A549 (cell line): ENCODE data around the gene PIK3R4.

Source experiments
- EP300 ChIP-seq, 2 experiments: fragments of >200 bp; sonication (Bioruptor Twin); formaldehyde crosslinking; IDR thresholded peaks; 2 replicates in 1 of 2; 3 replicates in 1 of 2; pipeline ENCODE4 v1.6.1; 2016 to 2017
- KDM1A ChIP-seq: fragments of 200-600 bp; sonication (generic); IDR thresholded peaks from 2 replicates; pipeline ENCODE4 v1.6.1; 2016; ENCODE audit warnings: low read depth, mild to moderate bottlenecking
- MAZ ChIP-seq: fragments of 150-350 bp; IDR thresholded peaks from 2 replicates; pipeline ENCODE4 v1.6.1; 2014; ENCODE audit warnings: antibody characterized with exemption, low read depth, low read length, borderline replicate concordance
- NPAS2 ChIP-seq: fragments of 250-450 bp; sonication (Bioruptor Pico); IDR thresholded peaks from 2 replicates; pipeline ENCODE4 v1.8.0; 2022; ENCODE audit warnings: mild to moderate bottlenecking, moderate library complexity, borderline replicate concordance
- POLR2A ChIP-seq: IDR thresholded peaks from 2 replicates; pipeline ENCODE4 v1.6.1; 2012; ENCODE audit warnings: mild to moderate bottlenecking, low read length
- RARB ChIP-seq: fragments of 250-450 bp; sonication (Bioruptor Pico); IDR thresholded peaks from 2 replicates; pipeline ENCODE4 v1.8.0; 2021; ENCODE audit warnings: mild to moderate bottlenecking, moderate library complexity
- TP53 ChIP-seq: fragments of 250-450 bp; sonication (Bioruptor Pico); IDR thresholded peaks from 2 replicates; pipeline ENCODE4 v1.5.0; 2021; ENCODE audit warnings: mild to moderate bottlenecking, moderate library complexity
- TF ChIP-seq, protein P1 (sequence below): fragments of >200 bp; sonication (Bioruptor Twin); formaldehyde crosslinking; IDR thresholded peaks from 3 replicates; pipeline ENCODE4 v1.5.1; 2016
- TF ChIP-seq, protein P2 (sequence below): fragments of 150-350 bp; IDR thresholded peaks from 2 replicates; pipeline ENCODE4 v1.6.1; 2014; ENCODE audit warnings: low read depth, mild to moderate bottlenecking, low read length

DNA sequence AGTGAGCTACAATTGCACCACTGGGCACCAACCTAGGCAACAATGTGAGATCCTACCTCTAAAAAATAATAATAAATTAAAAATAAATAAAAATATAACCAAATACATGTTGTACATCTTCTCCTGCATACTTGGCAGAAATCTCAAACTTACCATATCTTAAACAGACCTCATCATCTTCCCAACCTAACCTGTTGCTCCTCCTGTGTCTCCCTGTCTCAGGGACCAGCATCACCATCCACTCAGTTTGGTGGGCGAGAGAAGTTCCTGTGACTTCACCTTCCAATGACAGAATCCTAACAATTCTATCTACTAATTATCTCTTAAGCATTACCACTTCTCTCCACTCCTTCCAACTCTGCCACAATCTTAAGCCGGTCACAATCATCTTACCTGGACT, 3.3 kb downstream of the PIK3R4 start:
- TF ChIP-seq POLR2A (no peak), RARB (CRISPR knock-in tag) (no peak), TP53 (CRISPR knock-in tag) (no peak), EP300 (IDR thresholded peaks at IDR 0.05) (no peak), MAZ (no peak), KDM1A (no peak), NPAS2 (CRISPR knock-in tag) (no peak)
- TF ChIP-seq, protein P1, sequence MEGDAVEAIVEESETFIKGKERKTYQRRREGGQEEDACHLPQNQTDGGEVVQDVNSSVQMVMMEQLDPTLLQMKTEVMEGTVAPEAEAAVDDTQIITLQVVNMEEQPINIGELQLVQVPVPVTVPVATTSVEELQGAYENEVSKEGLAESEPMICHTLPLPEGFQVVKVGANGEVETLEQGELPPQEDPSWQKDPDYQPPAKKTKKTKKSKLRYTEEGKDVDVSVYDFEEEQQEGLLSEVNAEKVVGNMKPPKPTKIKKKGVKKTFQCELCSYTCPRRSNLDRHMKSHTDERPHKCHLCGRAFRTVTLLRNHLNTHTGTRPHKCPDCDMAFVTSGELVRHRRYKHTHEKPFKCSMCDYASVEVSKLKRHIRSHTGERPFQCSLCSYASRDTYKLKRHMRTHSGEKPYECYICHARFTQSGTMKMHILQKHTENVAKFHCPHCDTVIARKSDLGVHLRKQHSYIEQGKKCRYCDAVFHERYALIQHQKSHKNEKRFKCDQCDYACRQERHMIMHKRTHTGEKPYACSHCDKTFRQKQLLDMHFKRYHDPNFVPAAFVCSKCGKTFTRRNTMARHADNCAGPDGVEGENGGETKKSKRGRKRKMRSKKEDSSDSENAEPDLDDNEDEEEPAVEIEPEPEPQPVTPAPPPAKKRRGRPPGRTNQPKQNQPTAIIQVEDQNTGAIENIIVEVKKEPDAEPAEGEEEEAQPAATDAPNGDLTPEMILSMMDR = no peak
- TF ChIP-seq, protein P2, sequence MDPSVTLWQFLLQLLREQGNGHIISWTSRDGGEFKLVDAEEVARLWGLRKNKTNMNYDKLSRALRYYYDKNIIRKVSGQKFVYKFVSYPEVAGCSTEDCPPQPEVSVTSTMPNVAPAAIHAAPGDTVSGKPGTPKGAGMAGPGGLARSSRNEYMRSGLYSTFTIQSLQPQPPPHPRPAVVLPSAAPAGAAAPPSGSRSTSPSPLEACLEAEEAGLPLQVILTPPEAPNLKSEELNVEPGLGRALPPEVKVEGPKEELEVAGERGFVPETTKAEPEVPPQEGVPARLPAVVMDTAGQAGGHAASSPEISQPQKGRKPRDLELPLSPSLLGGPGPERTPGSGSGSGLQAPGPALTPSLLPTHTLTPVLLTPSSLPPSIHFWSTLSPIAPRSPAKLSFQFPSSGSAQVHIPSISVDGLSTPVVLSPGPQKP = no peak
